ENCODE results near the gene LMF1.
"Not testable (repeated sequence)": the region's sequence is repeated elsewhere in the genome, so short reads cannot be mapped to it uniquely, and the experiment has no call there.

LMF1 gene

GRCh38 chr16:850668-851067 is 120.1 kb downstream of the LMF1 start:
- DNase-seq (ENCODE audit: low read depth in 2 of 2): no peak

GRCh38 chr16:848510-849253 is 122.1 kb downstream of the LMF1 start:
- DNase-seq (ENCODE audit: low read depth in 2 of 2): no peak

GRCh38 chr16:847681-848445 is 122.9 kb downstream of the LMF1 start:
- no peak for DNase-seq (ENCODE audit: low read depth in 2 of 2)

GRCh38 chr16:847151-847550 is 123.6 kb downstream of the LMF1 start:
- DNase-seq (ENCODE audit: low read depth in 2 of 2): no peak

- DNase-seq (ENCODE audit: low read depth in 2 of 2): no peak
Observed at GRCh38 chr16:845351-845745, 125.4 kb downstream of the LMF1 start.

- no peak for DNase-seq (ENCODE audit: low read depth in 2 of 2)
Observed at GRCh38 chr16:844638-845350, 126.0 kb downstream of the LMF1 start.

GRCh38 chr16:843771-844170 is 127.0 kb downstream of the LMF1 start:
- no peak for DNase-seq (ENCODE audit: low read depth in 2 of 2)

- DNase-seq (ENCODE audit: low read depth in 2 of 2): no peak
Observed at GRCh38 chr16:842711-843560, 127.8 kb downstream of the LMF1 start.

GRCh38 chr16:842061-842476 is 128.7 kb downstream of the LMF1 start:
- DNase-seq (ENCODE audit: low read depth in 2 of 2): no peak

- DNase-seq (ENCODE audit: low read depth in 2 of 2): no peak
Observed at GRCh38 chr16:841455-842060, 129.2 kb downstream of the LMF1 start.

- DNase-seq (ENCODE audit: low read depth in 2 of 2): no peak
Observed at GRCh38 chr16:840561-841454, 130.0 kb downstream of the LMF1 start.

GRCh38 chr16:839643-840408 is 131.0 kb downstream of the LMF1 start:
- DNase-seq (ENCODE audit: low read depth in 2 of 2): no peak

GRCh38 chr16:838741-839140 is 132.0 kb downstream of the LMF1 start:
- no peak for DNase-seq (ENCODE audit: low read depth in 2 of 2)

- DNase-seq (ENCODE audit: low read depth in 2 of 2): not testable (repeated sequence)
Observed at GRCh38 chr16:836822-837221, 134.0 kb downstream of the LMF1 start.

- no peak for DNase-seq (ENCODE audit: low read depth in 2 of 2)
Observed at GRCh38 chr16:836221-836620, 134.6 kb downstream of the LMF1 start.

- DNase-seq (ENCODE audit: low read depth in 2 of 2): no peak
Observed at GRCh38 chr16:835373-835772, 135.4 kb downstream of the LMF1 start.

- DNase-seq (ENCODE audit: low read depth in 2 of 2): no peak
Observed at GRCh38 chr16:833411-833810, 137.4 kb downstream of the LMF1 start.

GRCh38 chr16:832652-833336 is 138.0 kb downstream of the LMF1 start:
- no peak for DNase-seq (ENCODE audit: low read depth in 2 of 2)

All from stimulated activated CD8-positive, alpha-beta memory T cell treated with anti-CD3 and anti-CD28 coated beads, Interleukin-7, amount 100 ng/mL, for 1 hour (primary cell).